Stimulated activated CD4-positive, alpha-beta T cell treated with anti-CD3 and anti-CD28 coated beads, Interleukin-15, amount 100 ng/mL, for 48 hours (primary cell): ENCODE results near the gene POLR2B.
"Not testable (repeated sequence)": the region's sequence is repeated elsewhere in the genome, so short reads cannot be mapped to it uniquely, and the experiment has no call there.

Experiments
- DNase-seq, 2 donors: peaks; one replicate each; pipeline ENCODE4 v3.0.0-alpha.2; 2020; ENCODE audit warnings: low read depth in 2 of 2

The POLR2B gene

GRCh38 chr4:56986952-56987351 is 8.3 kb downstream of the POLR2B start:
- DNase-seq: no peak

- no peak for DNase-seq
These were observed 11.6 kb downstream of the POLR2B start for GRCh38 chr4:56990109-56990905.

- no peak for DNase-seq
These were observed 16.8 kb downstream of the POLR2B start for GRCh38 chr4:56995525-56995924.

- no peak for DNase-seq
These were observed 21.1 kb downstream of the POLR2B start for GRCh38 chr4:56999751-57000150.

GRCh38 chr4:57013543-57014120 is 34.9 kb downstream of the POLR2B start:
- no peak for DNase-seq

DNA sequence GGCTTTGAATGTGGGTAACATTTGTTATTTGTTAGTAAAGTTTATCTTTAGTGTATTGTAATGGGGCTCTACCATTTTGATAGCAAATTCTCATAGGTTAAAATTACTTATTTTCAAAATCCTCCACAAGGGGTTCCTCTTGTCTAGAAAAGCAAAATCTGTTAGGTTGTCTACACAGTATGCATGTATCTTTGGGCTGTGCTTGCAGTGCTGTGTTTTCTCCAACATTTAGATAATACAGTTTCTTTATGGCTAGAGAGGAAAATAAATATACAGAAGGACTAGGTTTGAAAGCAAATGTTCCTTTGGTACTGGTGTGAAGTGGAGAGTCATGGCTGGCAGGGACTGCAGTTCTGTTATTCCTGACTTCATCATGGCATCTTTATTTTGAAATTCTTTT is 40.3 kb downstream of the POLR2B start:
- no peak for DNase-seq

DNA sequence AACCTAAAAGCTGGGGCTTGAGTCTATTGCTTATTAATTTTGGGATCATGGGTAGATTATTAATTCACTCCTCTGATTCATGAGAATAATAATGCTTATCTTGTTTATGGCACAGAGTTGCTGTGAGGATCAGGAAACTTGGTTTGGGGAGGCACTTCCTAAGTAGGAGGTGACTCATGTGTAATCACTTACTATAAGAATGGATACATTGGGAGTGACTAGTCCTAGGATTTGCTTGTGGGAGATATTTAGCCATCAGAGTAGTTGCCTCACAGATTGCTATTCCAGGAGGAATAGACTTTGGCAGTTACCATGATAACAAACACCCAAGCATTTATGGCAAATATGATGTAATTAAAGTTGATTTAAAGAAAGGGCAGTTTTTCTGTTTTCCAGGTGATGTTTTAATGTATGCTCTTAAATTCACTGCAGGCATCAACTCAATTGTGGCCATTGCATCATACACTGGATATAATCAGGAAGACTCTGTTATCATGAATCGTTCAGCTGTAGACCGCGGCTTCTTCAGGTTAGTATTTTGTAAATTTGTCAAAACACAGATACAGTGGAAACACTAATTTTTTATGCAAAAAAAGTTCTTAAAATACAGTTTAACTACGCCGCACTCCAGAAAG is 41.9 kb downstream of the POLR2B start:
- DNase-seq: no peak

GRCh38 chr4:57023104-57023503 is 44.4 kb downstream of the POLR2B start:
- DNase-seq: no peak

GRCh38 chr4:57034520-57034919 is 55.8 kb downstream of the POLR2B start:
- no peak for DNase-seq

DNA sequence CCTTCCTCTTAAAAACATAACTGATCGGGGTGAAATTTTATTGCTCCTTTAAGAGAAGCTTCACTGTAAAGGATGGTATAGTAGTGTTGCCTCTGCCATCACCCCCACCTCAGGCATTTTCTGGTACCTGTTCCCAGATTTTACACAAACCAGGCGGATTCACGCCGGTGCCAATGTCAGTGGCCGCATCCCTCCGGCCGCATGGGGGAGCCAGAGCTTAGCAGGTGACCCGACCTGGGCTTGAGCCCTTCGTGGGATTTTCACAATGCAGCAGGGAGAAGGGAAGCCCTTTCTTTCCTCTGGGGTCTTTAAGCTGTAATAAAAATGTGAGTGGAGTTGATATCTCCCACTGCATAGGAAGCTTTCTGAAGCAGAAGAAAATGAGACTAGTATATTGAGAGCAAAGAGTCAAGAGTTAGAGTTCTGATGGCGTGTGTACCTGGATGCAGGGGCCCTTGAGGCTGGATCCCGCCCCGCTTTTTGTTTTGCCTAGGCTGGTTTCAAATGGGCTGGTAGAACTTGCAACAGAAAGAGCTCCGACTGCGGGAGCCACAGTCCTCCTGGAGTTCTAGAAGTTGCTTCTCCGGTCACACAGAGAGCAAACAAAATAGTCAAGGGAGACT is 59.4 kb downstream of the POLR2B start:
- peak in 1 of 2 donors; percentile 2 for DNase-seq

- DNase-seq: no peak
These were observed 60.6 kb downstream of the POLR2B start for GRCh38 chr4:57039345-57039744.

GRCh38 chr4:57040510-57040909 is 61.8 kb downstream of the POLR2B start:
- DNase-seq: no peak

- DNase-seq: no peak
These were observed 62.3 kb downstream of the POLR2B start for GRCh38 chr4:57041020-57041419.

DNA sequence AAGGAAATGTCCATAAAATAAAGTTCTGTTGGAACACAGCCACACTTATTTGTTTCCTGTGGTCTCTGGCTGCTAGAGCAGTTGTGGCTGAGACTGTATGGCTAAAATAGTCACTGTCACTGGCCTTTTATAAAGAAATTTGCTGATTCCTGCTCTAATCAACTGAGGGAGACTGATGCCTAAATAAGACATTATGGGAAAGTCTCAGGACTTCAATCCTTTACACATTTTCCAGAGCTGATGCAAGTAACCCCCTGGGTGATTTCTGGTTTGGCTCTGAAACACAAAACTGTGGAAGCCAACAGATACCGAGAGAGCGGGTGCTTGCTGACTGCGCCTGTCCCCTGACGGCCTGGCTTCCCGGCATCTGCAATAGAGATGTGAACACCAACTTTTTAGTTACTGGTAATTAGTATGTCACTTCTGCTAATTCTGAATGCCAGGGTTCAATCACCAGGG is 64.0 kb downstream of the POLR2B start:
- DNase-seq: no peak

GRCh38 chr4:57043347-57044251 is 64.9 kb downstream of the POLR2B start:
- DNase-seq: no peak

DNA sequence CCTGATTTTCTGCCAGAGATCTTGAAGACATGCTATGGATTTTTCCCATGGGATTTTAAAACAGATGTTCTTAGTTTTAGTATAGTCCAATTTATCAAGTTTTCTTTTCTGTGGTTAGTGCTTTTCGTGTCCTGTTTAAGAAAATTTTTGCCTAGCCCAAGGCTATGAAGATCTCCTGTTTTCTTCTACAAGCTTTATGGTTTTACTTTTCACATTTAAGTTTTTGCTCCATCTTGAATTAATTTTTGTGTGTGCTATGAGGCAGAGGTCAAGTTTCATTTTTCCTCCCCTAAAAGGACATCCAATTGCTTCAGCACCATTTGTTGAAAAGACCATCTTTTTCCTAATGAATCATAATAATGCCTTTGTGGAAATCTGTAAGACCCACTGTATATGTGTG is 65.6 kb downstream of the POLR2B start:
- DNase-seq: no peak

DNA sequence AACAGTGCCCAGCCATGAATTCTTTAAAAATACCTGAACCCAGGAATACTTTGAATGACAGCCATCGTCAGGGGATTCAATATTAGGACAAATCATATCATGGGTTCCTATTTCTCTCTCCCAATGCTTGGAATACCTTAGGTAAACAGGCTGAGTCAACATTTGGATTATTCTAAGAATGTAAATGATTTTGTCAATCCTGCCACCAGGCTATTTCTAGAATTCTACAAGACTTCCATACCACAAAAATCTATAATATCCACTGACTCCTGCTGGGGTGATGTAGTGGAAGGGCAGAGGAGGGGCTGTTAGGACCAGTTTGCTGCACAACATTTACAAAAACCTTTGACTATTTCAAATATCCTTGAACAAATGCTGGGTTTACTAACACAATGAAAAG is 66.3 kb downstream of the POLR2B start:
- DNase-seq: no peak

- not testable (repeated sequence) for DNase-seq
These were observed 68.3 kb downstream of the POLR2B start for GRCh38 chr4:57047046-57047445.

GRCh38 chr4:57048590-57049304 is 70.1 kb downstream of the POLR2B start:
- DNase-seq: no peak

- no peak for DNase-seq
These were observed 72.4 kb downstream of the POLR2B start for GRCh38 chr4:57051095-57051494.

- no peak for DNase-seq
These were observed 72.8 kb downstream of the POLR2B start for GRCh38 chr4:57051524-57051923.
